ENCODE measurements around the gene NEB. TPM values are rescaled to one million over a fixed set of nuclear protein-coding genes. Genes with fewer than 3 reads are reported as not detected.

NEB gene
- polyA plus RNA-seq, 4 donors: 0.36 to 16.1 (median 1.2) TPM

DNA sequence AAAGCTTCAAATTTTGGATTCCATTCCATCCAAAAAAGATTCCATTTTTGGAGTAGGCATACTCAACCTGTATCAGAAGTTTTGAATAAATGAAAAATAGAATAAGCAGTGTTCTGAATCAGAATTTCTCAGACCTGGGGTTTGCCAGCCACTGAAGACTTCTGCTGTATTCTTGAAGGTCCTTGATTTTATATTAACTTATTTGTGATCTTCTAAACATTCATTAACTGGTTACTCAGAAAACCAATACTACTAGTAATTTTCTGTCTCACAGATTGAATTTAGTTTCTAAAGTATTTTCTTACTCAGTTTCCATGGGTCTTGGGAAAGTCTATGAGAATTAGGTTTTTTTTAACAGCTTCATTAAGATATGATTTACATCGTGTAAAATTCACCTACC lies 263.7 kb downstream of the NEB start:
- WGBS, 3 donors: 93 to 94% (median 93%) methylated on average over 1 of the region's 1 CpG
- H3K4me1 ChIP-seq (ENCODE audit: control insufficient read depth in 3 of 3, insufficient read depth in 2 of 3, low read depth in 1 of 3, low read length in 2 of 3): no peaks in the 10 kb centered on the region
- FAIRE-seq (no peak), DNase-seq (no peak)
- no peaks in the 10 kb centered on the region for H3K27me3 ChIP-seq (ENCODE audit: control insufficient read depth in 3 of 3, insufficient read depth in 3 of 3, low read length in 3 of 3)
- peaks cover 3 to 17% (median 11%) of the 10 kb centered on the region in 3 donors for H3K36me3 ChIP-seq (ENCODE audit: control insufficient read depth in 3 of 3, insufficient read depth in 2 of 3, low read depth in 1 of 3, low read length in 3 of 3)
- H3K27ac ChIP-seq (ENCODE audit: low read depth in 1 of 3, low read length in 2 of 3): no peak overlapping the region
- H3K4me3 ChIP-seq (ENCODE audit: low read depth in 1 of 3, low read length in 3 of 3): no peak overlapping the region
- no peaks in the 10 kb centered on the region for H3K9me3 ChIP-seq (ENCODE audit: control insufficient read depth in 2 of 2, insufficient read depth in 1 of 2, low read depth in 1 of 2, low read length in 1 of 2)

GRCh38 chr2:151465771-151466170 lies 268.5 kb downstream of the NEB start:
- Histone ChIP-seq H3K27ac (ENCODE audit: low read depth in 1 of 3, low read length in 2 of 3) (no peak overlapping the region), H3K4me1 (ENCODE audit: control insufficient read depth in 3 of 3, insufficient read depth in 2 of 3, low read depth in 1 of 3, low read length in 2 of 3) (no peaks in the 10 kb centered on the region), H3K36me3 (ENCODE audit: control insufficient read depth in 3 of 3, insufficient read depth in 2 of 3, low read depth in 1 of 3, low read length in 3 of 3) (peaks cover 7 to 17% (median 17%) of the 10 kb centered on the region in 3 donors), H3K9me3 (ENCODE audit: control insufficient read depth in 2 of 2, insufficient read depth in 1 of 2, low read depth in 1 of 2, low read length in 1 of 2) (no peaks in the 10 kb centered on the region), H3K27me3 (ENCODE audit: control insufficient read depth in 3 of 3, insufficient read depth in 3 of 3, low read length in 3 of 3) (no peaks in the 10 kb centered on the region), H3K4me3 (ENCODE audit: low read depth in 1 of 3, low read length in 3 of 3) (no peak overlapping the region)
- WGBS, 3 donors: 97 to 100% (median 97%) methylated on average over 3 of the region's 3 CpGs
- FAIRE-seq: no peak
- no peak for DNase-seq

DNA sequence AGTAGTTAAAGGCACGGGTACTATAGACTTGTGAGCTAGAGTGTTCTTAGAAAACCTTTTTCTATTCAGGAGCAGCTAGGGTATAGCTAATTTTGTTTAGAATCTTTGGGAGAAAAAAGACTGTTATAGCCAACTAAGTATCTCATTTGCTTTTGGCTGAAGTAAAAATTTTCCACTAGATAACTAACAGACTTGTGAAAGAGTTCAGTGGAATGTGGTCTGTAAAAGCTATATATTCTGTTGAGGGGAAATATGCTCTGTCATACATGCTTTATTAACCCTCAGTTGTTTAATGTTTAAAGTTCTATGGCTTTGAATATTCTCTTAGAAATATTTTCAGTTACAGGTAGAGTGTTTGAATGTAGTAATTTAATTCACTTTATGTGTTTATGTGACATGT lies 274.9 kb downstream of the NEB start:
- Histone ChIP-seq H3K4me3 (ENCODE audit: low read depth in 1 of 3, low read length in 3 of 3) (no peak overlapping the region), H3K4me1 (ENCODE audit: control insufficient read depth in 3 of 3, insufficient read depth in 2 of 3, low read depth in 1 of 3, low read length in 2 of 3) (no peaks in the 10 kb centered on the region), H3K9me3 (ENCODE audit: control insufficient read depth in 2 of 2, insufficient read depth in 1 of 2, low read depth in 1 of 2, low read length in 1 of 2) (no peaks in the 10 kb centered on the region), H3K36me3 (ENCODE audit: control insufficient read depth in 3 of 3, insufficient read depth in 2 of 3, low read depth in 1 of 3, low read length in 3 of 3) (peaks cover 8 to 23% (median 10%) of the 10 kb centered on the region in 3 donors), H3K27ac (ENCODE audit: low read depth in 1 of 3, low read length in 2 of 3) (no peak overlapping the region), H3K27me3 (ENCODE audit: control insufficient read depth in 3 of 3, insufficient read depth in 3 of 3, low read length in 3 of 3) (no peaks in the 10 kb centered on the region)
- WGBS, 3 donors: 69 to 95% (median 83%) methylated on average over 1 of the region's 1 CpG
- FAIRE-seq: no peak
- DNase-seq: no peak

DNA sequence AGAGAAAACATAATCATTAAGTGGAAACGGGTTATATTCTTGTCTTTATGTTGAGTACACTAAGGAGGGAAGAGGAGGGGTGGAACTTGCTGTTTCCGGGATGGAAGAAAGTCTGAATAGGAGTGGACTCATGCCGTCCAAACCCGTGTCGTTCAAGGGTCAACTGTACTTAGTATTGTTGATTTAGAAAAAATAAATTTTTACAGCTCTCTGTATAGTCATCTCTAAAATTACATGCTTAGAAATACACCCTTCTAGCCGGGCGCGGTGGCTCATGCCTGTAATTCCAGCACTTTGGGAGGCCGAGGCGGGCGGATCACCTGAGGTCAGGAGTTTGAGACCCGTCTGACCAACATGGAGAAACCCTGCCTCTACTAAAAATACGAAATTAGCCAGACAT lies 295.1 kb downstream of the NEB start:
- no peak for FAIRE-seq
- Histone ChIP-seq H3K4me3 (ENCODE audit: low read depth in 1 of 3, low read length in 3 of 3) (no peak overlapping the region), H3K9me3 (ENCODE audit: control insufficient read depth in 2 of 2, insufficient read depth in 1 of 2, low read depth in 1 of 2, low read length in 1 of 2) (no peaks in the 10 kb centered on the region), H3K27me3 (ENCODE audit: control insufficient read depth in 3 of 3, insufficient read depth in 3 of 3, low read length in 3 of 3) (no peaks in the 10 kb centered on the region), H3K36me3 (ENCODE audit: control insufficient read depth in 3 of 3, insufficient read depth in 2 of 3, low read depth in 1 of 3, low read length in 3 of 3) (peaks cover 5 to 37% (median 10%) of the 10 kb centered on the region in 3 donors), H3K4me1 (ENCODE audit: control insufficient read depth in 3 of 3, insufficient read depth in 2 of 3, low read depth in 1 of 3, low read length in 2 of 3) (no peaks in the 10 kb centered on the region), H3K27ac (ENCODE audit: low read depth in 1 of 3, low read length in 2 of 3) (no peak overlapping the region)
- DNase-seq: peak in 1 of 2 donors; percentile 37
- 92 to 95% (median 92%) methylated on average over 13 of the region's 13 CpGs for WGBS, 3 donors

- Histone ChIP-seq H3K27ac (ENCODE audit: low read depth in 1 of 3, low read length in 2 of 3) (no peak overlapping the region), H3K4me3 (ENCODE audit: low read depth in 1 of 3, low read length in 3 of 3) (no peak overlapping the region), H3K36me3 (ENCODE audit: control insufficient read depth in 3 of 3, insufficient read depth in 2 of 3, low read depth in 1 of 3, low read length in 3 of 3) (peaks cover 5 to 41% (median 10%) of the 10 kb centered on the region in 3 donors), H3K4me1 (ENCODE audit: control insufficient read depth in 3 of 3, insufficient read depth in 2 of 3, low read depth in 1 of 3, low read length in 2 of 3) (no peaks in the 10 kb centered on the region), H3K9me3 (ENCODE audit: control insufficient read depth in 2 of 2, insufficient read depth in 1 of 2, low read depth in 1 of 2, low read length in 1 of 2) (no peaks in the 10 kb centered on the region), H3K27me3 (ENCODE audit: control insufficient read depth in 3 of 3, insufficient read depth in 3 of 3, low read length in 3 of 3) (no peaks in the 10 kb centered on the region)
- FAIRE-seq (no peak), DNase-seq (no peak)
- 87 to 95% (median 92%) methylated on average over 4 of the region's 4 CpGs for WGBS, 3 donors
Measured at GRCh38 chr2:151438506-151438905, 295.8 kb downstream of the NEB start.

DNA sequence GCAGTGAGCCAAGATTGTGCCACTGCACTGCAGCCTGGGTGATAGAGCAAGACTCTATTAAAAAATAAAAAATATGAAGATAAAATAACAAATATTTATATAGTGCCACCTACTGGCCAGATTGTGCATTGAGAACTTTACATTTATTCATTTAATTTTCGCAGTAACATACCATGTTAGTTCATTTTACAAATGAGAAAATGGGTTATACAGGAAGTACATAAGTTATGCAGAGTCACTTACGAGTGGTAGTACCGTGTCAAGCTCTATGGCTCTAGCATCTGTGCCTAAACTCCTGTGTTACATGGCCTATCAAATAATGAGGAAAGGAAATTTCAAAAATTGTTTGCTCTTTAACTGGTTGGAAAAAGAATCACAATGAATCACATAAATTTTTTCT lies 296.6 kb downstream of the NEB start:
- no peaks in the 10 kb centered on the region for H3K4me1 ChIP-seq (ENCODE audit: control insufficient read depth in 3 of 3, insufficient read depth in 2 of 3, low read depth in 1 of 3, low read length in 2 of 3)
- no peaks in the 10 kb centered on the region for H3K27me3 ChIP-seq (ENCODE audit: control insufficient read depth in 3 of 3, insufficient read depth in 3 of 3, low read length in 3 of 3)
- DNase-seq: peak; percentile 6 to 25
- no peak overlapping the region for H3K27ac ChIP-seq (ENCODE audit: low read depth in 1 of 3, low read length in 2 of 3)
- no peaks in the 10 kb centered on the region for H3K9me3 ChIP-seq (ENCODE audit: control insufficient read depth in 2 of 2, insufficient read depth in 1 of 2, low read depth in 1 of 2, low read length in 1 of 2)
- FAIRE-seq: no peak
- H3K36me3 ChIP-seq (ENCODE audit: control insufficient read depth in 3 of 3, insufficient read depth in 2 of 3, low read depth in 1 of 3, low read length in 3 of 3): peaks cover 5 to 40% (median 10%) of the 10 kb centered on the region in 3 donors
- H3K4me3 ChIP-seq (ENCODE audit: low read depth in 1 of 3, low read length in 3 of 3): no peak overlapping the region
- WGBS, 3 donors: 50 to 72% (median 68%) methylated on average over 3 of the region's 3 CpGs

Other genes with a start within 250 kb of the NEB start
- gene ARL5A, start 93.9 kb upstream of the NEB start, polyA plus RNA-seq: 10 to 100 TPM; 14.9 to 43.4 (median 29.8) TPM